GM18870 (cell line): ENCODE results near the gene MINDY2.
"Not testable (repeated sequence)": the region's sequence is repeated elsewhere in the genome, so short reads cannot be mapped to it uniquely, and the experiment has no call there.

Source experiments
- ATAC-seq: cut with Tn5 transposase; IDR thresholded peaks from one replicate; pipeline ENCODE4 v1.9.1; 2021; ENCODE audit warnings: moderate library complexity; ENCODE audit not compliant: unreplicated experiment

The MINDY2 gene

DNA sequence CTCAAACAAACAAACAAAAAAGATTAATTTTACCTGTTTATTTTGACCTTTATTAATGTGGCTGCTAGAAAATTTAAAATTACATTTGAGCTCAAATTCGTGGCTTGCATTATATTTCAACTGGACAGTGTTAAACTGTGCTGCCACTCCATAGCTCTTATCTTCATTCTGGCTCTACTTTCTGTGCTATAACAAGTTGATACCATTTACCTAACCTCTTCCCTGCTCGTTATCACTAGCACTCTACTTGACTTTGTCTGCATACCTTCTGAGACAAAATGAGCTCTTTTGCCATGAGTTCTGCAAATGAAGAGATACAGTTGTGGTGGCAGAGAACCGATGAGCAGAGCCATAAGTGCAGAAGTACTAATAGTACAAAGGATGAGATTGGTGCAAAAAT is 26.4 kb downstream of the MINDY2 start:
- no peak for ATAC-seq

DNA sequence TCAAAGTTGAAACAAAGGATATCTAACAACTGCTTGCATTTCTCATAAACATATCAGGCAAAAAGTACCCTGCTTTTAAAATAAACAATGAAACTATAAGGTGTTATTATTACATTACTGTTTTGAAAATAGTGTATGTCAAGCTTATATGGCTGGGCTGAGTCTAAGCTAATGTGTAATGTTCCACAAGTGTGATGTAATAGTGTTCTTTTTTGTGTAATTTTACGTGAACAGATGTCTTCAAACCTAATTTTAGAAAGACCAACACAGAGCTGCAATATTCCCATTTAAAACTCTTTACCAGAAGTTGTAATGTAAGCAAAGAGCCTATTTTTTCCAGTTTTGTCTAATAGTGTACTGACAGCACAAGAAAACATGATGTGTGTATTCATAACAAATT is 34.0 kb downstream of the MINDY2 start:
- no peak for ATAC-seq

DNA sequence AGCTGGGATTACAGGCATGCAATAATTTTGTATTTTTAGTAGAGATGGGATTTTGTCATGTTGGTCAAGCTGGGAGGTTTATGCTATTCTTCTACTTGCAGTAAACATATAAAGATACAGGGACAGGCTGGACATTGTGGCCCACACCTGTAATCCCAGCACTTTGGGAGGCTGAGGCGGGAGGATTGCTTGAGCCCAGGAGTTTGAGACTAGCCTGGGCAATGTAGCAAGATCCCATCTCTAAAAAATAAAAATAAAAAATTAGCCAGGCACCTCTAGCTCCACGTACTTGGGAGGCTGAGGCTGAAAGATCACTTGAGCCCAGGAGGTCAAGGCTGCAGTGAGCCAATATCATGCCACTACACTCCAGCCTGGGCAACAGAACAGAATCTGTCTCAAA is 52.2 kb downstream of the MINDY2 start:
- not testable (repeated sequence) for ATAC-seq

DNA sequence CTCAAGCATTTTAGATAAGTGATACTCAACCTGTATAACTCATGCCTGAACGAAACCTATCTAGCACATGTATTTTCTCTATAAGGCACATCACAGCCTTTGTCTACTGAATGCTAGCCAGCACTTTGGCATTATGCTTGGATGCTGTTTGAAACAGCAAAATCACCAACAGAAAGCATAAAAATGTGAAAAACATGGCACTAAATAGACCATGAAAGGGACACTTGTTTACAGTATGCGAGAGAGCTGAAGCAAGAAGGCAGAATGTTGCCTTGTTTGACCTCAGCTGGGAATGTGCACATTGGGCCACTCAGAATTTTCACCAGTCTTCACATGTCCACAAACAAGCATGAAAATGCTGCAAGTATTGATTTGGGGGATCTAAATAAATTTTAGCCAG is 59.5 kb downstream of the MINDY2 start:
- ATAC-seq: no peak

DNA sequence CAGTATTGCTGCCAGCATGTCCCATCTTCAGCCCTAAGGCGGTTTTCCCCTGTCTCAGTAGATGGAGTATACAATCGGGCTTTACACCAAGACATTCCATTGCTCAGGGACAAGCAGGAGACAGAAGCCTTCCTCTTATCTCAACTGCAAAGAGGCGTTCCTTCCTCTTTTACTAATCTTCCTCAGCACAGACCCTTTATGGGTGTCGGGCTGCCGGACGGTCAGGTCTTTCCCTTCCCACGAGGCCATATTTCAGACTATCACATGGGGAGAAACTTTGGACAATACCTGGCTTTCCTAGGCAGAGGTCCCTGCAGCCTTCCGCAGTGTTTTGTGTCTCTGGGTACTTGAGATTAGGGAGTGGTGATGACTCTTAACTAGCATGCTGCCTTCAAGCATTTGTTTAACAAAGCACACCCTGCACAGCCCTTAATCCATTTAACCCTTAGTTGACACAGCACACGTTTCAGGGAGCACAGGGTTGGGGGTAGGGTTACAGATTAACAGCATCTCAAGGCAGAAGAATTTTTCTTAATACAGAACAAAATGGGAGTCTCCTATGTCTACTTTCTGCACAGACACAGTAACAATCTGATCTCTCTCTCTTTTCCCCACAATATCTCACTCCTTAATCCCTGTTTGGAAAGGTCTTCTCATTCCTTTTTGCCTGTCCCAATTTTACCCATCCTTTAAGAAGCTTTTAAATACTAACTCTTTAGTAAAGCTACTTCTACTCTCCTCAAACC is 62.8 kb downstream of the MINDY2 start:
- not testable (repeated sequence) for ATAC-seq

DNA sequence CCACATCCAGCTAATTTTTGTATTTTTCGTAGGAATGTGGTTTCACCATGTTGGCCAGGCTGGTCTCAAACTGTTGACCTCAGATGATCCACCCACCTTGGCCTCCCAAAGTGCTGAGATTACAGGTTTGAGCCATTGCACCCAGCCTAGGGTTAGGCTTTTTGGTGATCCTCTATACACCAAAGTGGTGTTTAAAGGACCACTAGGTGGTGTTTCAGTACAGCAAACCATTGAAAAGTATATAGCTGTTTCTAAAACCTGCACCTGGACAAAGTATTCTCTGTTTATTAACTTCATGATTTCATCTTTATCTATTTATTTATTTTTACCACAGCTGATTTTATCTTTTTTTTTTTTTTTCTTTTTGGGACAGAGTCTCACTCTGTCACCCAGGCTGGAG is 68.4 kb downstream of the MINDY2 start:
- ATAC-seq: no peak

DNA sequence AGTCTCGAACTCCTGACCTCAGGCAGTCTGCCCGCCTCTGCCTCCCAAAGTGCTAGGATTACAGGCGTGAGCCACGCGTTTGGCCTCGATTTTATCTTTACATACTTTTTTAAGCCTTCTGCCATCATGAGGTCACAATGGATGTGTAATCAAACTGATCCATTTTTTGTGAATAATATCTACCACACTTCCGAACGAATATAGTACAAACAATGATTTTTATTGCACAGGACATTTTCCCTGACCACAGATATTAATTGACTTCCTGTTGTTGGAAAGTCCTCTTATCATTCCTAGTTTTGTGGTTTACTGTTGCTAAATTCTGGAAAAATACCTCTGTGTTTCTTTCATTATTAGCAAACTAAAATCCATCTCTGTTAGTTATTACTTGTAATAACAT is 68.9 kb downstream of the MINDY2 start:
- no peak for ATAC-seq

DNA sequence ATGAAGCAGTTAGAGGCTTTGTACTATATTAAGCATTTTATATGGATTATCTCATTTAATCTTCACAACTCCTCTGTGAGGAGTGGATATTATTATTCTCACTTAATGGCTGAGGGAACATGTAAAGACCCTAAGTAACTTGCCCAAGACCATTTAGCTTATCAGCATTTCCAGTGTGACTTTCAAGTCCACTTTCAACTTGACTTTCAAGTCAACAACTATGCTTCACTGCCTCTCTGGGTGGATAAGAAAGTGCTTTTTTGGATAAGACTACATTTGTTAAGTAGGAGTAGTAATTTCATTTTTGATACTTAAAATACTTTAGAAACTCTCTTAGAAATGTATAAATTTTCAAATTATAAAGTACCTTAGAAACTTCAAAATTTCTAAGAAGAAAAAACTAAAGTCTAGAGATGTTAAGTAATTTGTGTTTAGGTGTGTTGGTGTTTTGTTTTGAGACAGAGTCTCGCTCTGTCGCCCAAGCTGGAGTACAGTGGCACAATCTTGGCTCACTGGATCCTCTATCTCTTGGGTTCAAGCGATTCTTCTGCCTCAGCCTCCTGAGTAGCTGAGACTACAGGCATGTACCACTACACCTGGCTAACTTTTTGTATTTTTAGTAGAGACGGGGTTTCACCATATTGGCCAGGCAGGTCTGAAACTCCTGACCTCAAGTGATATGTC is 71.8 kb downstream of the MINDY2 start:
- ATAC-seq: no peak

DNA sequence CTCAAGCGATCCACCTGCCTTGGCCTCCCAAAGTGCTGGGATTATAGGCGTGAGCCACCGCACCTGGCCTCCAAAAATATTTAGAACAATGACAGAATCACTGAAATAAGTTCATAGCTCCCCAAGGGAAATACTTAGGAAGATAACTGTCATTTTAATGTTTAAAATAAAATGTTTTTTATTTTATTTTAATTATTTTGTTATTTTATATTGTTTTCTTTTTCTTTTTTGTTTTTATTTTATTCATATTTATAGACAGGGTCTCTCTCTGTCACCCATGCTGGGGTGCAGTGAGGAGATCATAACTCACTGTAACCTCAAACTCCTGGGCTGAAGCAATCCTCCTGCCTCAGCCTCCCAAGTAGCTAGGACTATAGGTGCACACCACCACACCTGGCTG is 80.1 kb downstream of the MINDY2 start:
- ATAC-seq: not testable (repeated sequence)

DNA sequence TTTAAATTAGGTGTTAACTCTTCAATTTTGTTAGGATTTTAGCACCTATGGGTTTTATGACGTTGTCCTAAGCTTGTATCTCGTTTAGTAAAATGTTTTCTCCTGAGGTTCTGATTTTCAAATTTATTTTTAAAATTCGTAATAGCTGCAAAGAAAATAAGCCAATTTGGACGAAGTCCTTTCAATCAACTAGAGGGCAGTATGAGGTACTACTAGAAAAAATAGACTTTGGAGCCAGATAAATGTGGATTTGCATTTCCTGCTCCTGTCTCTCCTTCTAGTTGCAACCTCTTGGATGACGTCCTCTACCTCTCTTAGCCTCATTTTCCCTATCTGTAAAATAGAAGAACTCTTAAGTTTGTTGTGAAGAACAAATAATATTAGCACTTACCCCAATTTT is 81.2 kb downstream of the MINDY2 start:
- ATAC-seq: no peak

DNA sequence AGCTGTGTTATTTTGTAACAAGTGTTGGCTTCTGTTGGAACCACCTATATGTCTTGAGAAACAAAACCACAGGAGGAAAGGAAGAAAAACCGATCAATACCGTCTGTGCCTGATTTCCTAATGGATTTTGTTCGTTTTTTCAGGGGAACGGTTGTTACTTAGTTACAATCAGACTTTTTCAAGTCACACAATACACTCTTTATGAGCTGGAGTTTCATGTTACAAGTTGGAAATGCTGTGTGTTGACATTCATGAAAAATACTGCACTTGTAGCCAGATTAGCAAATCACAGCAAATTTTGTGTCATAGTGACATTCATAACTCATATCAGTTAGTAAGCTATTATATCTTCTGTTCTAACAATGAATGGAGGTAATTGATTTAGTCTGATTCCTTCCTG is 83.5 kb downstream of the MINDY2 start:
- no peak for ATAC-seq

DNA sequence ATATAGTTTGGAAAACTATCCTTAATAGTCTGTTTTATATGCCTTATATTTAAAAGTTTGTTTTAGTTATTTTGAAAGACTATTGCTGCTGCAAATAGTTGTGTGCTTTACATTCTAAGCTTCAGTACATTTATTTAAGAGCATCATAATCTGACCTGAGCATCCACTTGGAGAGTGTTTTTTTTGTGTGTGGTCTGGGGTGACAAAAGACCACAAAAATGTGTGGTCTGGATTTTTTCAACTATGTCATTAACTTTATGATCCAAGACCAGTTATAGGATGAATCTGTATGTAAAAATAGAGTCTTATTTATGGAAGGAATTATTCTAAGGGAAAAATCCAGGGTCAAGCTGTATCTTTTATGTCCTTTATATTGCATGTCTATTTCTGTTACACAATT is 85.0 kb downstream of the MINDY2 start:
- no peak for ATAC-seq

DNA sequence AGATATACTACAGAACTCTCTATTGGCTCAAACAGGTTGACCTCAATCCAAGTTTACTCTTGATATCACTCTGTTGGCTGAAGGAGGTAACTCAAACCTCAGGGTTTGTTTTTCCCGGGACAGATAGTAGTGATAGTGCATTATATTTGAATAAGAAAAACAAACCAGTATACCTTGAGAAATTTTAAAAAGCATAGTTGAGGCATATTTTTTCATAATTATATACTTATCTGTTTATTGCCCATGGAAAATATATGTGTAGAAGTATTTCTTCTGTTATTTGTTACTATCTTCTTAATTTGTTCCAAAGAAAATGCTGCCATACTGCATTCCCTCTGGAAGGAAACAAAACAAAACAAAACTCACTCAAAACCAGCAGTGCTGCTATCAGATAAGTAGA is 85.5 kb downstream of the MINDY2 start:
- not testable (repeated sequence) for ATAC-seq

DNA sequence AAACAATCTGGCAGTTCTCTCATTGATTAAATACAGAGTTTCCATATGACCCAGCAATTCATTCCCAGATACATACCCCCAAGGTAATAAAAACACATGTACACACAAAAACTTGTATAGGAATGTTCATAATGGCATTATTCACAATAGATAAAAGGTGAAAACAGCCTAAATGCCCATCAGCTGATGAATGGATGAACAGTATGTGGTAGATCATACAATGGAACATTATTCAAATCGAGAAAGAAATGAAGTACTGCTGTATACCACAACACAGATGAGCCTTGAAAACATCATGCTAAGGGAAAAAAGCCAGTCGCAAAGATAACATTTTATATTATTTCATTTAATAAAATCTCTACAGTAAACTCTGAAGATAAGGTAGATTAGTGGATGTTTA is 91.2 kb downstream of the MINDY2 start:
- no peak for ATAC-seq

DNA sequence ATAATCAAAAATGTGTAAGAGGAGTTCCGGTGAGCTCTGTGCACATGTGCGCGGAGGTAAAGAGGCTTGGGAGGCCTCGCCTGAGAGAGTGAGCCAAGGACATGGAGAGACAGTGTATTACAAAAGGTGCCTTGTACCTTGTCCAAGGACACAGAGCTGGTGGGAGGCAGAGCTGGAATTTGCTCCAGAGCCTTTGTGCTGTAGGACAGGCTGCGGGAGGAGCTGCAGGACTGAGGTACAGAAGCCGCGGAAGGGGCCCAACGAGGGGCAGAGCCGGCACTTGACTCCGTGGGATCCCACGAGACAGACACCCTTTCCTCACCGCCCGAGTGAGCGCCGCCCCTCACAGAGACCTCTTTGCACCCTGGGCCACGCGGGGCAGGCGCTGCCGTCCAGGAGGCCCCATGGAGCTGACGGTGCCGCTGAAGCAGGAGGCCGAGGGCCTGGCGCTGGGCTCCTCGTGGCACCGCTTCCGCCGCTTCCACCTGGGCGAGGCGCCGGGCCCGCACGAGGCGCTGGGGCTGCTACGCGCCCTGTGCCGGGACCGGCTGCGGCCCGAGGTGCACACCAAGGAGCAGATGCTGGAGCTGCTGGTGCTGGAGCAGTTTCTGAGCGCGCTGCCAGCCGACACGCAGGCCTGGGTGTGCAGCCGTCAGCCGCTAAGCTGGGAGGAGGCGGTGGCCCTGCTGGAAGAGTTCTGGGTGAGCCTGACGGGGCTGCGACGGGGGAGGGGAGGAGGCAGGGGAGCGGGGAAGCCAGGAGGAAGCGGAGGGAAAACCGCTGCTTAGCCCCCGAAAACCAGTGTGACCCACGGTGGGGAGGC is 93.7 kb downstream of the MINDY2 start:
- no peak for ATAC-seq

DNA sequence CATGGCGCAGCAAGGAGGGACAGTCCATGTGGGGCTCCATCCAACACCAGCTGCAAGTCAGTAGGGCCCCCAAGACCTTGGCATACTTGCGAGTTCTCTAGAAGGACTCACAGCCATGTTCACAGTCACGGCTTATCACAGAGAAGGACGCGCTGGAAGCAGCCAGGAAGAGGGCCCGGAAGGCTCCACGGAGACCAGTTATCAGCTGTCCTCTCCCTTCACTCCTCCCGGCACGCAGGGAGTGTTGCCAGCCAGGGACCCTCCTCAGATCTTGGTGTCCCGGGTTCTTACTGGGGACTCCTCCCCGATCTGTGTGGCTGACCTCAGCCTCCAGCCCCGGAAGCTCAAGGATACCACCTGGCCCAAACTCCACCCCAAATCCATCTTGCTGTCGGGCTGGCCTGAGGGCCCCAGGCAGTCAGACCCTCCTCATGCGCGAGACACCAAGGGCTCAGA is 94.4 kb downstream of the MINDY2 start:
- ATAC-seq: no peak

DNA sequence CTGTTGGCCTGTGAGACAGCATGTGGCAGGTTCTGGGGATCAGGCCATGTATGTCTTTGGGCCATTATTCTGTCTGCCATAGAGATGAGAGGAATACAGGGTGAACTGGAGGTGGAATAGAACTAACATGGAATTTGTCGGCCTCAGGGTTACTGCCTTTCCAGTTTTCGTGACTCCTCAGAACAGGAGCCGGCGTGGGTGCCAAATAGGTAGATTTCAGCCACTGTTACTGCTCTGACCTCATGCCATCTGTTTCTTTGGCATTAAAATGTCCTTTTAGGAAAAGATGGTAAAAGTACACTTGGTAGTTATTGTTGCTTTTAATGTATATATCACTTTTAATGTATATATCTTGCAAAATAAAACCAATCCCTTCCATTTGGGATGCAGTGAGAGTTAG is 96.8 kb downstream of the MINDY2 start:
- no peak for ATAC-seq

DNA sequence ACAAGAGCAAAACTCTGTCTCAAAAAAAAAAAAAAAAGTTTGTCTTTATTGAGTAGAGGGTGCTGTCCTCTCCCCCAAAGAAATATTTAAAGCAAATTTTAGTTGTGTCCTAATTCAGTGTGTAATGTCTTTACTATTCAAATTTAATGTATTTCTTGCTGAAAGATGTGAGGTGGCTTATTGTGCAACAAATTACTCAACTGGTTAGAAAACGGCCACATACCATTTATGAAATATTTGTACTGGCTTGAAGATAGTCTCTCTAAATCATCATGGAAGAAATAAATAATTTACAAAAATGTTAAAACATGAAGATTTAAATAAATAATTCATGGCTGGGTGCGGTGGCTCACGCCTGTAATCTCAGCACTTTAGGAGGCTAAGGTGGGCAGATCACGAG is 99.3 kb downstream of the MINDY2 start:
- ATAC-seq: no peak

DNA sequence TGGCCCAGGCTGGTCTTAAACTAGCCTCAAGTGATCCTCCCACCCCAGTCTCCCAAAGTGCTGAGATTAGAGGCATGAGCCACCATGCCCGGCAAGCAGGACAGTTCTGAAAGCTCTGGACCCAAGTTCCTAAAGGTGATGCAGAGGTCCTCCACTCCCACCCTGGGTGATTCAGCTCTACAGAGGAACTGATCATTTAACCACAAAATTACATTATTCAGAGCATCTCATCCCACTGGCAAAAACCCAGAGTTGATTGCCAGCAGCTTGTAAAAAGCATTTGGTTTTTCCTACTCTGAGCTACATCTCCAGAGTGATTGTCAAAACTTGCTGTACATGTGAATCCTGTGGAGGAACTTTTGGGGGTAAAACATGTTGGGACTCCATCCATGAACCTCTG is 102.2 kb downstream of the MINDY2 start:
- no peak for ATAC-seq

DNA sequence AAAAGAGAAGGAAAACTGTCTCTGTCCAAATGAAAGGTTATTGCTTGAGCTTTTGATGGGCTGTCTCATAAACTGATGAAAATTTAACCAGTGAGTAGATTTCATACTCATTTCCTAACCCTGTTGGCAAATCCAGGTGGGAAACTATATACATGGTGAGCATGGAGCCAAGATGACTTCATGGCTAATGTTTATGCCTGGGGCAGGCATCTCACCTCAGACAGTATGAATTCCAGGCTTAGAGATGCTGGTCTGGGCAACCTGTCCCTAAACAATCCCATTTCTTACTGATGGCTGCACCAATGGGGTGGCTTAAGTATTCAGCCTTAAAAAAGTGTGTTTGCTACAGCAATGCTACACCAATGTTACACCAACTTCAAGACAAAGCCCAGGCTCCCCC is 104.2 kb downstream of the MINDY2 start:
- no peak for ATAC-seq

DNA sequence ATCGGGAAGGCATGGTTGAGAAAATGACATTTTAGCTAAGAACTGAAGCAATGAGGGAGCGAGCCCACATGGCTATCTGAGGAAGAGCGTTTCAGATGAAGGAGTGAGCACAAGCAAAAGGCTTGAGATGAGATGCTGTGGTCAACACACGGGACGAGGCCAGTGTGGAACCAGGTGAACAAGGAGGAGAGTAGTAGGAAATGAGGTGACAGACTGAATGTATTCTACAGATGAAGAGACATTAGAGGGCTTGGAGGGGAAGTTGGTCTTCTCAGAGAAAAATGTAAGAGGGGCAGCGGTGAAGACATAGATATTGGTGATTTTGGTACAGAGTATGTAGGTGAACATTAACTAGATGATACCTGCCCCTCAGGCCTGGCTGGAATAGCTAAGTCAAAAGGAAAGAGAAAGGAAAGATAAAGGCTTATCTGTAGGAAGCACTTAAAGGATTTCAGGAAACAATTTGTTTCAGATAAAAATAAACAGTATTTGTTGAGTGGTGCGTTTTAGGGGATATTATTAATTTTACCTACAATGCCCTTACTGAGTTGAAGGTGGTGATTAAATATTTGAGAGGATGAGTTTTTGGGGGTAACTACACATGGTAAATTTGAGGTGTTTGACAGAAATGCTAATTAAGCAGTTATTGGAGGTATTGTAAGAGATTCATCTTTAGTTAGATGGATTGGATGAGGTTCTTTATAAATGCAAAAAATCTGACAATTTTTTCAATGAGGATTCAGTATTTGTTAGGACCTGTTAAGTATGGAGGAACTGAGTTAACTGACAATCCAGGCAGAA is 105.4 kb downstream of the MINDY2 start:
- ATAC-seq: no peak
